GM12878 (cell line): ENCODE measurements around the gene PTCD3. TPM values are rescaled to one million over a fixed set of nuclear protein-coding genes. Genes with fewer than 3 reads are reported as not detected.
A peak's percentile ranks its signal among the peaks of the same experiment; 100 is the strongest.

Experiments used
- ATAC-seq: fragments of 200-7000 bp; cut with Tn5 transposase; 3 replicates; pipeline ENCODE4 v1.9.1; 2020; ENCODE audit warnings: mild to moderate bottlenecking, moderate library complexity
- BruUV-seq: library from RNA; stranded (reverse); fragments of 400-500 nt; replicated peaks from 2 replicates; lab custom pipeline; 2021; lab: Mats Ljungman, UMichigan
- CTCF ChIA-PET: fragments of 300-600 bp; sonication (Branson Sonifier 250); formaldehyde crosslinking; extraction: SDS; loops from one replicate; lab custom pipeline; 2021; ENCODE audit warnings: inconsistent platforms; lab: Yijun Ruan, JAX
- POLR2A ChIA-PET: fragments of 350-600 bp; formaldehyde crosslinking; extraction: SDS; loops from one replicate; lab custom pipeline; 2021; ENCODE audit warnings: inconsistent platforms; lab: Charles Lee
- RAD21 ChIA-PET: fragments of 300-600 bp; sonication (Branson Sonifier 250); formaldehyde crosslinking; loops from one replicate; lab custom pipeline; 2023; ENCODE audit warnings: antibody characterized with exemption; ENCODE audit not compliant: unreplicated experiment; lab: Charles Lee
- SMC1A ChIA-PET: fragments of 300-600 bp; sonication (Branson Sonifier 250); formaldehyde crosslinking; loops from one replicate; lab custom pipeline; 2023; ENCODE audit not compliant: unreplicated experiment, uncharacterized antibody; lab: Charles Lee
- DNase-seq: peaks from one replicate; pipeline ENCODE4 v3.0.0-alpha.2; 2011; ENCODE audit warnings: low read depth, low spot score
- FAIRE-seq: peaks from 3 replicates; lab custom pipeline; 2011; peaks lifted over from hg19 to GRCh38; lab: Jason Lieb, UNC
- H2AFZ ChIP-seq: 2 replicates; pipeline ENCODE4 v1.6.0; 2011; ENCODE audit warnings: low read depth, low read length, control low read depth; ENCODE audit not compliant: control insufficient read depth
- H3K27ac ChIP-seq: 2 replicates; pipeline ENCODE4 v1.5.1; 2011; ENCODE audit warnings: control low read depth; ENCODE audit not compliant: control insufficient read depth, insufficient read depth
- H3K27me3 ChIP-seq, 2 experiments: replicated peaks in 1 of 2; 2 replicates each; pipeline versions ENCODE4 v1.6.0 to v1.6.1; 2011; ENCODE audit warnings: low read length in 1 of 2; ENCODE audit not compliant: control insufficient read depth in 2 of 2, insufficient read depth in 2 of 2
- H3K36me3 ChIP-seq, 2 experiments: 2 replicates each; pipeline ENCODE4 v1.5.1; 2011; ENCODE audit warnings: low read length in 1 of 2; ENCODE audit not compliant: control insufficient read depth in 2 of 2, insufficient read depth in 2 of 2
- H3K4me1 ChIP-seq: 2 replicates; pipeline ENCODE4 v1.6.1; 2011; ENCODE audit warnings: mild to moderate bottlenecking, low read length, moderate library complexity, mixed read lengths; ENCODE audit not compliant: control insufficient read depth, insufficient read depth
- H3K4me2 ChIP-seq: 2 replicates; pipeline ENCODE4 v1.6.0; 2011; ENCODE audit warnings: control low read depth; ENCODE audit not compliant: control insufficient read depth, insufficient read depth
- H3K4me3 ChIP-seq: fragments of 200-600 bp; sonication (generic); 2 replicates; pipeline ENCODE4 v1.5.1; 2016
- H3K79me2 ChIP-seq: 2 replicates; pipeline ENCODE4 v1.6.0; 2011; ENCODE audit warnings: low read length; ENCODE audit not compliant: control insufficient read depth, insufficient read depth
- H3K9ac ChIP-seq: 2 replicates; pipeline ENCODE4 v1.8.0; 2011; ENCODE audit warnings: low read length, control low read depth, mixed read lengths; ENCODE audit not compliant: control insufficient read depth, insufficient read depth
- H3K9me3 ChIP-seq: replicated peaks from 3 replicates; pipeline ENCODE4 v1.5.1; 2011; ENCODE audit warnings: mild to moderate bottlenecking, low read length; ENCODE audit not compliant: control insufficient read depth, insufficient read depth
- H4K20me1 ChIP-seq: 2 replicates; pipeline ENCODE4 v1.6.0; 2011; ENCODE audit not compliant: control insufficient read depth, insufficient read depth
- EP300 ChIP-seq, 2 experiments: fragments of 150-350 bp in 1 of 2; IDR thresholded peaks; 2 replicates each; pipeline ENCODE4 v1.6.1; 2011 to 2012; ENCODE audit warnings: low read depth in 2 of 2, low read length in 2 of 2, borderline replicate concordance in 1 of 2, improper control_type of control experiment in 1 of 2, inconsistent platforms in 1 of 2; ENCODE audit not compliant: control insufficient read depth in 1 of 2
- IRF5 ChIP-seq: fragments of 450-650 bp; IDR thresholded peaks from 2 replicates; pipeline ENCODE4 v1.6.1; 2017; ENCODE audit warnings: borderline replicate concordance
- NFYA ChIP-seq: IDR thresholded peaks from 2 replicates; pipeline ENCODE4 v1.6.1; 2011; ENCODE audit warnings: low read depth, mild to moderate bottlenecking, low read length, improper control_type of control experiment, borderline replicate concordance
- POLR2A ChIP-seq: IDR thresholded peaks from 2 replicates; pipeline ENCODE4 v1.6.1; 2011; ENCODE audit warnings: low read depth, mild to moderate bottlenecking, low read length
- POLR2AphosphoS5 ChIP-seq: IDR thresholded peaks from 2 replicates; pipeline ENCODE4 v1.6.1; 2011; ENCODE audit warnings: mild to moderate bottlenecking, low read length, inconsistent platforms
- SMAD1 ChIP-seq: fragments of 450-650 bp; IDR thresholded peaks from 2 replicates; pipeline ENCODE4 v1.6.1; 2018; ENCODE audit warnings: mild to moderate bottlenecking, low read depth; ENCODE audit not compliant: partially characterized antibody
- SMAD5 ChIP-seq: IDR thresholded peaks from 2 replicates; pipeline ENCODE4 v1.6.1; 2016; ENCODE audit warnings: antibody characterized with exemption, low read depth
- SMC3 ChIP-seq: IDR thresholded peaks from 2 replicates; pipeline ENCODE4 v1.6.1; 2011; ENCODE audit warnings: low read length, improper control_type of control experiment, borderline replicate concordance
- STAT1 ChIP-seq: fragments of 450-650 bp; conservative IDR thresholded peaks from 2 replicates; pipeline ENCODE4 v1.6.1; 2014; ENCODE audit warnings: antibody characterized with exemption, mild to moderate bottlenecking
- YBX1 ChIP-seq: fragments of 450-650 bp; IDR thresholded peaks from 2 replicates; pipeline ENCODE4 v1.6.1; 2016; ENCODE audit warnings: antibody characterized with exemption
- ZNF24 ChIP-seq: fragments of 450-650 bp; IDR thresholded peaks from 2 replicates; pipeline ENCODE4 v1.6.1; 2017; ENCODE audit warnings: antibody characterized with exemption, mild to moderate bottlenecking
- ZNF622 ChIP-seq: fragments of 450-650 bp; IDR thresholded peaks from 2 replicates; pipeline ENCODE4 v1.6.1; 2017; ENCODE audit warnings: mild to moderate bottlenecking, inconsistent platforms
- WGBS: methylation state at CpG from one replicate; pipeline ENCODE4 v1.1.6; 2016; ENCODE audit warnings: low lambda C conversion rate; ENCODE audit not compliant: insufficient replicate concordance, insufficient coverage; ENCODE audit errors: missing lambda C conversion rate; 5-methylcytosine and 5-hydroxymethylcytosine counted together
- in situ Hi-C: fragments of 300-500 bp; cut with MboI; formaldehyde crosslinking; loops from 9 replicates; pipeline ENCODE4 v1.14.3; 2018; ENCODE audit warnings: mixed read lengths
- intact Hi-C: fragments of 100-400 bp; cut with micrococcal nuclease; formaldehyde crosslinking; loops from one replicate; pipeline ENCODE4 v1.14.2; 2022; ENCODE audit not compliant: unreplicated experiment
- polyA plus RNA-seq, 11 experiments: library from polyadenylated mRNA; depleted of rRNA in 4 of 11; unstranded in 6 of 11; stranded (reverse) in 5 of 11; fragments of >200 nt; fragmentation: Nextera tagmentation in 4 of 11; fragmentation: Illumina TruSeq in 1 of 11; extraction: Ambion mirVana in 4 of 11; extraction: Trizol in 1 of 11; gene quantifications; 1 replicate in 1 of 11; 2 replicates in 10 of 11; pipeline versions ENCODE4 v1.2.1 to v1.2.3, GENCODE V29; 2011 to 2016; ENCODE audit warnings: inconsistent platforms in 2 of 11, missing spikeins in 2 of 11, low read depth in 1 of 11
- total RNA-seq, 4 experiments: library from RNA; depleted of rRNA in 3 of 4; stranded (reverse); fragments of >200 nt in 3 of 4; fragmentation: Illumina TruSeq in 1 of 4; extraction: Trizol in 1 of 4; gene quantifications; 2 replicates each; pipeline versions ENCODE4 v1.2.1 to v1.2.3, GENCODE V29; 2013 to 2021

The PTCD3 gene
- total and polyA plus RNA-seq, 10 of the 15 experiments (the other 5 are each of a cell fraction or from before 2014, with no cell fraction given): 44.7 to 177 (median 127) TPM

- TF ChIP-seq POLR2AphosphoS5 (no peak), NFYA (no peak), ZNF622 (no peak), ZNF24 (no peak)
These were observed 33.9 kb downstream of the PTCD3 start (continued) for GRCh38 chr2:86139981-86140380.

GRCh38 chr2:86140969-86141392 lies 34.9 kb downstream of the PTCD3 start:
- H3K79me2 ChIP-seq: no peaks in the 10 kb centered on the region
- H3K27me3 ChIP-seq: no peaks in the 10 kb centered on the region
- intact Hi-C loops (no loop called here), in situ Hi-C loops (no loop called here)
- no peaks in the 10 kb centered on the region for H3K9me3 ChIP-seq
- H3K4me2 ChIP-seq: no peak overlapping the region
- H3K4me3 ChIP-seq: no peak overlapping the region
- no peak for DNase-seq
- POLR2A ChIA-PET: no interaction called here
- H2AFZ ChIP-seq: no peak overlapping the region
- BruUV-seq: TSS peak; percentile 11
- peaks cover 17 to 27% of the 10 kb centered on the region in 2 experiments for H3K36me3 ChIP-seq
- no peak for FAIRE-seq
- H3K27ac ChIP-seq: no peak overlapping the region
- TF ChIP-seq STAT1: no peak
- TF ChIP-seq POLR2A: 0 out of 2 replicates have a peak, but pooled peaks have one; percentile 26
- no peak for TF ChIP-seq SMC3
- no peak for TF ChIP-seq EP300 (IDR thresholded peaks at IDR 0.05; ENCODE audit: borderline replicate concordance in 1 of 2, control insufficient read depth in 1 of 2, low read depth in 2 of 2, low read length in 2 of 2)
- TF ChIP-seq SMAD5: 0 out of 2 replicates have a peak, but pooled peaks have one; percentile 3
- no peak for TF ChIP-seq IRF5
- TF ChIP-seq SMAD1: no peak
- peak; percentile 47; the same call in 1 of the 2 replicates for TF ChIP-seq POLR2AphosphoS5
- TF ChIP-seq YBX1: no peak
- RAD21 ChIA-PET: interaction anchor here (0.6 kb wide), 1 partner anchor 298 kb away, joined by 3 read pairs; no protein-coding TSS in a partner anchor
- 82% methylated on average over 4 of the region's 4 CpGs for WGBS
- H3K9ac ChIP-seq: no peak overlapping the region
- CTCF ChIA-PET: no interaction called here
- no peaks in the 10 kb centered on the region for H4K20me1 ChIP-seq
- SMC1A ChIA-PET: interaction anchor here (0.9 kb wide), 1 partner anchor 21 kb away, joined by 3 read pairs; no protein-coding TSS in a partner anchor
- H3K4me1 ChIP-seq: no peaks in the 10 kb centered on the region
- no peak for ATAC-seq
